ENCODE measurements around the gene STYXL1.

DNA sequence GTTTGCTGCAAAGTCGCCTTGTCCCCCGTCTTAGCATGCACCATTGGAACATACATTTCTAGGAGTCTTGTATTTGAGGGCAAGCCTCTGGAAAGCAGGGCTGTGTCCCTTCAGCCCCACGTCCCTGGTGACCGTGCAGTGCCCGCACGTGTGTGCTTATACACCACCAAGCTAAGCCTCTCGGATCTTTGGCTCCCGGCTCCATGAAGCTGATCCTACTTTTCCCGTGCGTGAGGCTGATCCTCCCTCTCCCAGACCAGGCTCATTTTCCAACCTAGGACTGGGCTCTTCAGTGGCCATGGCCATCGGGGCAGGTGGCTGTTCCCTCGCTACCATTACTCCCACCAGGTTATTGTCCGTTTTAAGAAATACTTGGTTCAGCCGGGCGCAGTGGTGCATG, 14.5 kb upstream of the STYXL1 start:
- TF ChIP-seq, protein P1, sequence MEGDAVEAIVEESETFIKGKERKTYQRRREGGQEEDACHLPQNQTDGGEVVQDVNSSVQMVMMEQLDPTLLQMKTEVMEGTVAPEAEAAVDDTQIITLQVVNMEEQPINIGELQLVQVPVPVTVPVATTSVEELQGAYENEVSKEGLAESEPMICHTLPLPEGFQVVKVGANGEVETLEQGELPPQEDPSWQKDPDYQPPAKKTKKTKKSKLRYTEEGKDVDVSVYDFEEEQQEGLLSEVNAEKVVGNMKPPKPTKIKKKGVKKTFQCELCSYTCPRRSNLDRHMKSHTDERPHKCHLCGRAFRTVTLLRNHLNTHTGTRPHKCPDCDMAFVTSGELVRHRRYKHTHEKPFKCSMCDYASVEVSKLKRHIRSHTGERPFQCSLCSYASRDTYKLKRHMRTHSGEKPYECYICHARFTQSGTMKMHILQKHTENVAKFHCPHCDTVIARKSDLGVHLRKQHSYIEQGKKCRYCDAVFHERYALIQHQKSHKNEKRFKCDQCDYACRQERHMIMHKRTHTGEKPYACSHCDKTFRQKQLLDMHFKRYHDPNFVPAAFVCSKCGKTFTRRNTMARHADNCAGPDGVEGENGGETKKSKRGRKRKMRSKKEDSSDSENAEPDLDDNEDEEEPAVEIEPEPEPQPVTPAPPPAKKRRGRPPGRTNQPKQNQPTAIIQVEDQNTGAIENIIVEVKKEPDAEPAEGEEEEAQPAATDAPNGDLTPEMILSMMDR (conservative IDR thresholded peaks at IDR 0.05 in 1 of 2, IDR thresholded peaks at IDR 0.05 in 1 of 2; ENCODE audit: extremely low read depth in 1 of 2, insufficient read depth in 1 of 2, low read depth in 1 of 2, low read length in 2 of 2) = no peak
- no peak for TF ChIP-seq EZH2 (IDR thresholded peaks at IDR 0.05; ENCODE audit: borderline replicate concordance, low read length)

Data from mammary epithelial cell (primary cell).